Fibroblast of mammary gland (primary cell): ENCODE data around the gene KMT2C.

ENCODE experiments used
- DNase-seq: peaks from one replicate; pipeline ENCODE4 v3.0.0-alpha.2; 2010; ENCODE audit warnings: low read depth
- H3K4me3 ChIP-seq: 2 replicates; pipeline ENCODE4 v1.5.1; 2011; ENCODE audit warnings: low read depth, mild to moderate bottlenecking, low read length, moderate library complexity; ENCODE audit not compliant: control insufficient read depth
- TF ChIP-seq, protein P1 (sequence below): conservative IDR thresholded peaks from 2 replicates; pipeline ENCODE4 v1.5.1; 2011; ENCODE audit warnings: low read depth, low read length, inconsistent platforms; ENCODE audit not compliant: control insufficient read depth, insufficient read depth

The KMT2C gene

DNA sequence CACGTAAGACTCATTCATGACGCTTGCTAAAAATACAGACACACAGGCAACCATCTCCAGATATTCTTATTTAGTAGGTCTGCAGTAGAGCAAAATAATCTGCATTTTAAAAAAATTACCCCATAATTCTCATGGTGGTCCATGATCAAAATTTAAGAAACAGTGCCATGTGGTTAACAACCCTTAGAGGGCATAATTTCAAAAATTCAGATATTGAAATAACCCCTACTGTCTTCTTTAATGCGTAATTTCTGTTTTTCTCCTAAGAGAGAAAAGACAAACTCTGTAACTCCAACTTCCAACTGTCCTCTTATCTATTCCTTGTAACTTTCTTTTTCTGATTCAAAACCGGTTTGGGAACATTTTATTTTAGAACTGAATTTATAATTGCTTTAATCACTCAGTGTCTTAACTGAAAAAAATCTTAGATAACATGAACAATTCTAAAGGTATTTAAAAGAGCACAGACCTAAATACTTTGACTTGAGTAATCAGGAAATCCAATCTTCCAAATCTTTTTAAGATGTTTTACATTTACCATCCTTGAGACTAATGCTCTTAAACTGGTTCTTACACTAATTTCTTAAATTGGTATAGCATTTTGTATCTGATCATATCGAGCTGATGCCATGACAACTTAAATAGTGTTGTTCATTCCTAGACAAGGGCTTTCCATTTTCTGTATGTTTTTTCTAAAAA, 262.3 kb downstream of the KMT2C start:
- TF ChIP-seq, protein P1, sequence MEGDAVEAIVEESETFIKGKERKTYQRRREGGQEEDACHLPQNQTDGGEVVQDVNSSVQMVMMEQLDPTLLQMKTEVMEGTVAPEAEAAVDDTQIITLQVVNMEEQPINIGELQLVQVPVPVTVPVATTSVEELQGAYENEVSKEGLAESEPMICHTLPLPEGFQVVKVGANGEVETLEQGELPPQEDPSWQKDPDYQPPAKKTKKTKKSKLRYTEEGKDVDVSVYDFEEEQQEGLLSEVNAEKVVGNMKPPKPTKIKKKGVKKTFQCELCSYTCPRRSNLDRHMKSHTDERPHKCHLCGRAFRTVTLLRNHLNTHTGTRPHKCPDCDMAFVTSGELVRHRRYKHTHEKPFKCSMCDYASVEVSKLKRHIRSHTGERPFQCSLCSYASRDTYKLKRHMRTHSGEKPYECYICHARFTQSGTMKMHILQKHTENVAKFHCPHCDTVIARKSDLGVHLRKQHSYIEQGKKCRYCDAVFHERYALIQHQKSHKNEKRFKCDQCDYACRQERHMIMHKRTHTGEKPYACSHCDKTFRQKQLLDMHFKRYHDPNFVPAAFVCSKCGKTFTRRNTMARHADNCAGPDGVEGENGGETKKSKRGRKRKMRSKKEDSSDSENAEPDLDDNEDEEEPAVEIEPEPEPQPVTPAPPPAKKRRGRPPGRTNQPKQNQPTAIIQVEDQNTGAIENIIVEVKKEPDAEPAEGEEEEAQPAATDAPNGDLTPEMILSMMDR, result no peak
- DNase-seq, result no peak

DNA sequence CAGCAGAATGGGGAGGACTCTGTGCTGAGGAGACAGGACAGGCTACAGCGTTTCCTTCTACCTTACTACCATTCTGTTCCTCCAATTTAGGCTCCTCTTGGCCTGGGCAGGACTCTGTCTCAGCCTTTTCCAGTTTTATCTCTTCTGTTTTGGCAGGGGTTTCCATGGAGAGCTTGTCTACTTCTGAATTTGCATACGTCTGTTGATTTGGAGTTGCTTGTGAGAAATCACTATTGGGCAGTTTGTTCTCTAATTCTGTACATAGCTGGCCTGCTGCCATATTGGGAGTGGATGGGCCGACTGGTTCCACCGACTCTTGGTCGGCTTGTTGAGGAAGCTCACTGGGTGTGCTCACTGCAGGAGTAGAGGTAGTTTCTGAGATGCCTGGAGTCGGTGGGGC, 273.5 kb downstream of the KMT2C start:
- DNase-seq, result no peak
- TF ChIP-seq, protein P1, result no peak
- H3K4me3 ChIP-seq, result no peak overlapping the region

More for the DNA sequence above, 262.3 kb downstream of the KMT2C start:
- no peak overlapping the region for H3K4me3 ChIP-seq

DNA sequence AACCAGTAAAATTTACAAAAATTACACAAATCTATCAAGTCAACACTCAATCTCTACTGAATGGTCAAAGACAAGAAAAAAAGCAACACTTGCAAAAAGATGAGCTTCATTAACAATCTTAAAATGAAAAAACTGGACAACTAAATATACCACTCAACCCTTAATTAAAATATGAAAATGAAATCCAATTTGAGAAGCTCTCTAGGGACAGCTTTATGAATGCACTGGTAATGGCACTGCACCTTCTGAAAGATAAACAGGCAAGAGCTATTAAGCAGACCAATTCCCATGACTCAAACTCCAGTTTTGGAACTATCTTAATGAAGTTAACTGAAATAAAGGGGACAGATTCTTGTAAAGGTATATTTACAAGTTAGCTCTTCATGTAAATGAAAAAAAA, 274.6 kb downstream of the KMT2C start:
- TF ChIP-seq, protein P1, result no peak
- no peak for DNase-seq
- no peak overlapping the region for H3K4me3 ChIP-seq

DNA sequence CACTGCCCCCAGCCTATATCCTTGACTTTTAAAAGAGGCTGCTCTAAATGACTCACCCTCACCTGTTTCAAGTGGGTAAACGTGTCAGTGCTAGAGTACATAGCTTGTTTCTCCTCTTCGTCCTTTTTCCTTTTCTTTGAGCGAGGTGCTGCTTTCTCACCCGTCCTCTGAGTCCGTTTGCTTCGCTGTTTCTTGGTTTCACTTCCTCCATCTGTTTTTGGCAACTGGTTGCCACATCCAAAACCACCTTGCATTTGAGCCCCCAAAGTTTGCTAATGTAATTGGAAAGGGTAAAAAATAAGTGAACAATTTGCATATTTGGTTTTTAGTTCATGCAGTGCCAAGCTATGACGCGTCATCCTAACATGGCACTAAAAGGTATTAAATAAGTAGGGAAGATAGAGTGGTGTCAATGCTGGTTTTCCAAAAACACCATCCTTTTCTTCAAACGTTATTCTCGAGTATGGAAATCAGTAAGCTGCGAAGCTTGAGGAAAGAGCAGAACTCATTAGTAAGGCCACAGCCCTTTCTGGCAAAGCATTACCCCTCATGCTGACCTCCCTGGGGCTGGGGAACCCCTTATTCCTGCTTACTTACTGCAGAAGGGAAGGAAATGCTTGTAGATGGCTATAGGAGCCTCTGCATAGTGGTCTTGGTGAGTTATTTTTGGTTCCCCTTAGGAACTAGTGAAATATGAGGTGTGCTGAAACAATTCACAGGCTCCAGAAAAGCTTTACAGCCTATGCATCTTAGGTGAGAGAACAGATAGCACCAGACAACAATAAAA, 276.8 kb downstream of the KMT2C start:
- no peak for DNase-seq

DNA sequence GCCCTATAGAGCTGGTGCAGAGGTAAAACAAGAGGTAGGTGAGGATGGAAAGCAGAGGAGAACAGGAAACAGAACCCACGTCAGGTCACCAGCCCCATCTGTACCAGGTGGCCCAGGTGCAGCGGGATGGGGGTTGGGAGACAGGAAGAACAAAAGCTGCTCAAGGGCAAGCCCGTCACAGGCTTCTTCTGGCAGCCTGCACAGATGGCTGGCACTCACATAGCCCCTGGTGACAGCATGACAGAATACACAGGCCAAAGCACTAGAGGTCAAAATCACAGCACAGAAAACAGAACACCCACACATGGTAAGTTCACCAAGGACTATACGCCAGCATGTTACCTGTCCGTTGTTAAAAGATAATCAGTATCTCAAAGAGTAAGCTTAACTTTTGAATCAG, 283.5 kb downstream of the KMT2C start:
- TF ChIP-seq, protein P1, result no peak
- no peak for DNase-seq

More for the DNA sequence above, 276.8 kb downstream of the KMT2C start:
- TF ChIP-seq, protein P1, result no peak
- no peak overlapping the region for H3K4me3 ChIP-seq

DNA sequence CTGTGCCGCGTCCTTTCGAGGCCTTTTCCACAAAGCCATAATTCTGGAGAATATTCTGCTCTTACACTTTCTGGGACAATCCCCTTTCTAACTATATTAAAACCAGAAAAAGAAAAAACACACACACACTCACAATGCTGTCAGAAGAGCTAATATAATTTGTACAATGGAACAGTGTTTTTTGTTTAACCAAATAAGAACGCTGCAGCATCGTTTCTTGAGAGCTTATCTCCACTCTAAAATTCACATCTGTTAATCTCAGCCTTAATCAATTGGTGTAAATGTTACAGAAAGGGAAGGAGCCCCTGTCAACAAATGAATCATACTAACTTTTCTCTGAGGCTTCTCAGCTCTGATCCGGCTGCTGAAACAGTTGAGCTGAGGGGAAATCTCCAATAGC, 286.4 kb downstream of the KMT2C start:
- TF ChIP-seq, protein P1, result no peak
- H3K4me3 ChIP-seq, result no peak overlapping the region
- no peak for DNase-seq

More for the DNA sequence above, 283.5 kb downstream of the KMT2C start:
- no peak overlapping the region for H3K4me3 ChIP-seq
